ENCODE results near the gene CARS2.

DNA sequence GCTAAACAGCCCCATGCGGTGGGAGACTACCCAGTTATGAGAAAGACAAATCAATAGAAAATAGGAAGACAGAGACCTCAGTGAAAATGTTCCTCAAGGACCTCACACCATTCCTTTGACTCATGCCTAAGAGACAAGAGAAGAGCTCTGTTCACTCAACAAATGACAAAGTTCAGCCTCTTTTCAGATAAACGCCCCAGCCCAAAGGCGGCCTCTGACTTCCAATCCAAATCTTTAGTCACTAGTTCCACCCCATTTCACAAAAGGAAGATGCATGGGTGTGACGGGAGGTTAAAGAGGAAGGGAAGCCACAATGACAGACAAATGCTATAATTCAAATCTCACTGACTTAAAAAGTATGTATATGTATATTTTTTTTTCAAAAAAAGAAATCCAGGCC, 8.1 kb downstream of the CARS2 start:
- TF ChIP-seq, protein P1, sequence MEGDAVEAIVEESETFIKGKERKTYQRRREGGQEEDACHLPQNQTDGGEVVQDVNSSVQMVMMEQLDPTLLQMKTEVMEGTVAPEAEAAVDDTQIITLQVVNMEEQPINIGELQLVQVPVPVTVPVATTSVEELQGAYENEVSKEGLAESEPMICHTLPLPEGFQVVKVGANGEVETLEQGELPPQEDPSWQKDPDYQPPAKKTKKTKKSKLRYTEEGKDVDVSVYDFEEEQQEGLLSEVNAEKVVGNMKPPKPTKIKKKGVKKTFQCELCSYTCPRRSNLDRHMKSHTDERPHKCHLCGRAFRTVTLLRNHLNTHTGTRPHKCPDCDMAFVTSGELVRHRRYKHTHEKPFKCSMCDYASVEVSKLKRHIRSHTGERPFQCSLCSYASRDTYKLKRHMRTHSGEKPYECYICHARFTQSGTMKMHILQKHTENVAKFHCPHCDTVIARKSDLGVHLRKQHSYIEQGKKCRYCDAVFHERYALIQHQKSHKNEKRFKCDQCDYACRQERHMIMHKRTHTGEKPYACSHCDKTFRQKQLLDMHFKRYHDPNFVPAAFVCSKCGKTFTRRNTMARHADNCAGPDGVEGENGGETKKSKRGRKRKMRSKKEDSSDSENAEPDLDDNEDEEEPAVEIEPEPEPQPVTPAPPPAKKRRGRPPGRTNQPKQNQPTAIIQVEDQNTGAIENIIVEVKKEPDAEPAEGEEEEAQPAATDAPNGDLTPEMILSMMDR (IDR thresholded peaks at IDR 0.05): no peak
- no peak for TF ChIP-seq POLR2A (IDR thresholded peaks at IDR 0.05)

Data from Peyer's patch (tissue), 4 donors.